ENCODE measurements around the gene XXYLT1.
A peak's percentile ranks its signal among the peaks of the same experiment; 100 is the strongest.

Gene XXYLT1

DNA sequence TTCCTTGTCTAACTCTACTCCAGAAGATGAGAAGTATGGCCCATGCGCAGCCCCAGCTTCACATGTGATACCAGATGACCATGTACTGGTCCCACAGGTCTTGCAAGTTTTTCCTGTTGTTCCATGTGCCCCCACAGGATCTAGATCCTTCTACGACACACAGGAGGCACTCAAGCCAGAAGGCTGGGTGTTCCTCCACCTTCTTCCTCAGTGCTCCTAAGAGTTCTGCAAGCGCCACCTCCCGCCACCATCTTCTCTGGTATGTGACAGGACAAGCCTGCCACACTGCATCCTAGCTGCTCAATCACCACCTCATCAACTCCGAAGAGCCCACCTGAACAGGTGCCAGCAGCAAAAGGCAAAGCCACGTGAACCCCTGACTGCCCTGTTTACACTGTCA lies 43.1 kb downstream of the XXYLT1 start:
- H3K4me3 ChIP-seq (ENCODE audit: control insufficient read depth, low read depth, low read length) = no peak overlapping the region
- no peak for TF ChIP-seq CTCF (conservative IDR thresholded peaks at IDR 0.05; ENCODE audit: control insufficient read depth, insufficient read depth, low read depth, low read length)
- no peak for DNase-seq (ENCODE audit: low read depth)

DNA sequence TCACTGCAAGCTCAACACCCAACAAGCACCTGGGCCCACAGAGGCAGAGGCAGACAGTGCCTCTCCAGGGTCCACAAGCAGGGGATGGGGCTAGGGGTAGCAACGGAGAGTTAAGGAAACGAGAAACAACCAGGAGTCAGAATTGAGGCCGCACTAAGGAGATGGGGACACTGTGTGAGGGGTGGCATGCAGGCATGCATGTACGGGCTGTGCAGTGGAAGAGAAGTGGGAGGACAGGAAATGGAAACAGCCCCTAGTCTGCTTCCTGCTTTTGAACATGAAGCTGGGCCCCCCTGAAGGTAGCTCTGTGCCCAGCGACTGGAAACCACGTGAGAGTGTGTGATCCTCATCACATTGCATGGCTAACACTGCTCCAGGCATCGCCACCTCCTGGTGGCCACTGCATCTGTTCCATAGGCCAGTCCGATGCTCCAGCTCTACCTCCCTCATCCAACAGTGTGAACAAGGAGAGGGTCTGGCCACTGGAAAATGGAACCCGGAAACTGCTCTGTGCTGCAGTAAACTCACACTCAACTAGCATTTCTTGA lies 44.0 kb downstream of the XXYLT1 start:
- TF ChIP-seq CTCF (conservative IDR thresholded peaks at IDR 0.05; ENCODE audit: control insufficient read depth, insufficient read depth, low read depth, low read length) = peak; percentile 39
- DNase-seq (ENCODE audit: low read depth) = no peak
- no peak overlapping the region for H3K4me3 ChIP-seq (ENCODE audit: control insufficient read depth, low read depth, low read length)

- no peak for DNase-seq (ENCODE audit: low read depth)
- H3K4me3 ChIP-seq (ENCODE audit: control insufficient read depth, low read depth, low read length) = no peak overlapping the region
- TF ChIP-seq CTCF (conservative IDR thresholded peaks at IDR 0.05; ENCODE audit: control insufficient read depth, insufficient read depth, low read depth, low read length) = no peak
Measured at GRCh38 chr3:195226445-195226844, 44.5 kb downstream of the XXYLT1 start.

DNA sequence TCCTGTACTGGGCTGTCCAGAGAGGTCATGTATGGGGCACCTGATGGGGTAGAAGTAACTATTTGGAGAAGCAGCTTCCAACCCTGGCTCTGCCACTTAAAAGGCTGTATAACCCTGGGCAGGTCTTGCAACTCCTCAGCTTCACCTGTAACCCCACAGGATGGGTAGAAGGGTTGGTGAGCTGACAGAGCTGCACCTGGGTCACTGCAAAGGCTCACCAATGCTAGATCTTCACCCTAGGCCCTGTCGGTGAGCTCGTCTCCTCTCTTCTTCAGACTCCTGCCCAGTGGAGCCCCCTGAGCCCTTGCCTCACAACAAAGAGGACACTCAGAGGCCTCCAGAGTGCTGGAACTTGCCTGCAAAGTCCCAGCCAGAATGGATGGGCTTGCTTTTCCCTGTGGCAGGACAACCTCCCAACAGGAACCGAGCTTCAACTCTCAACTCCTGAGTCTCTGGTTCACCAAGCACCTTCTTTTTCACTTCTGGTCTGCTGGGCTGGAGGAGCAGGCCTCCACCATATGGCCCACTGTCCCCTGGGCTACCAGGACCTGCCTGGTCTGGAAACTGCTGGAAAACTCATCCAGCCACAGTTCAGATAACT lies 45.9 kb downstream of the XXYLT1 start:
- TF ChIP-seq CTCF (conservative IDR thresholded peaks at IDR 0.05; ENCODE audit: control insufficient read depth, insufficient read depth, low read depth, low read length) = no peak
- no peak overlapping the region for H3K4me3 ChIP-seq (ENCODE audit: control insufficient read depth, low read depth, low read length)
- DNase-seq (ENCODE audit: low read depth) = no peak

DNA sequence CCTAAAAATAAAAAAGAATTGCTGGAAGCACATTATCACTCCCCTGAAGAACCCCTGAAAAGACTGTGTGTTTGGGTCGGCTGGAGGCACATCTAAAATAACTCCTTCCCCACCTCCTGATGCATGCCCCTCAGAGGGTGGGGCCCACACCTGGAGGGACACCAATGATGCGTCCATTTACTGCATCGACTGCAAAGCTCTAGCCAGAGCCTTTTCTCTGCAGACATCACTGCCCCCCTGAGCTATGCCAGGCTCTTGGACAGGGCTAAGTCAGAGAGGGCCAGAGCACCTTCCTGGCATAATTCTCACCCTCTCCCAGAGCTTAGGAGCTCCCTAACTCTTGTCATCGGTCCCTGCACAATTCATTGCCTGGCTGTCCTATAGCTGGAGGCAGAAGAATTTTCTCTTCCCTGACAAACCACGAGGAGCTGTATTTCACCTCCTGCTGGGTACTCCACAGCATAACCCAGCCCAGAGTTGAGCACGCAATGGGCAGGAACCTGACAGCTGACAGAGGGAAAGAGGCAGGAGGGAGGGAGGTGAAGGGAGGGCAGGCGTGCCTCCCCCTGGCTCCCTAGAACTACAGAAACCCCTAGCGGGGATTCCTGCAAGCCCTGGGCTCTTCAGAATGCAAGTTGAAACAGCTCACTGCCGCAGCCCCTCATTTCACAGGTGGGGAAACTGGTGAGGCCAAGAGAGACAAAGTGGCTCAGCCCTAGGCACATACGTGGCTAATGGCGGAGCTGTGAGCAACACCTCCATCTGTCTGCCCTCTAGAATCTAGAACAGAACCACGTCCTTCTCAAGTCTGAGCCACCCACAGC lies 46.6 kb downstream of the XXYLT1 start:
- DNase-seq (ENCODE audit: low read depth) = no peak
- no peak overlapping the region for H3K4me3 ChIP-seq (ENCODE audit: control insufficient read depth, low read depth, low read length)
- TF ChIP-seq CTCF (conservative IDR thresholded peaks at IDR 0.05; ENCODE audit: control insufficient read depth, insufficient read depth, low read depth, low read length) = no peak

DNA sequence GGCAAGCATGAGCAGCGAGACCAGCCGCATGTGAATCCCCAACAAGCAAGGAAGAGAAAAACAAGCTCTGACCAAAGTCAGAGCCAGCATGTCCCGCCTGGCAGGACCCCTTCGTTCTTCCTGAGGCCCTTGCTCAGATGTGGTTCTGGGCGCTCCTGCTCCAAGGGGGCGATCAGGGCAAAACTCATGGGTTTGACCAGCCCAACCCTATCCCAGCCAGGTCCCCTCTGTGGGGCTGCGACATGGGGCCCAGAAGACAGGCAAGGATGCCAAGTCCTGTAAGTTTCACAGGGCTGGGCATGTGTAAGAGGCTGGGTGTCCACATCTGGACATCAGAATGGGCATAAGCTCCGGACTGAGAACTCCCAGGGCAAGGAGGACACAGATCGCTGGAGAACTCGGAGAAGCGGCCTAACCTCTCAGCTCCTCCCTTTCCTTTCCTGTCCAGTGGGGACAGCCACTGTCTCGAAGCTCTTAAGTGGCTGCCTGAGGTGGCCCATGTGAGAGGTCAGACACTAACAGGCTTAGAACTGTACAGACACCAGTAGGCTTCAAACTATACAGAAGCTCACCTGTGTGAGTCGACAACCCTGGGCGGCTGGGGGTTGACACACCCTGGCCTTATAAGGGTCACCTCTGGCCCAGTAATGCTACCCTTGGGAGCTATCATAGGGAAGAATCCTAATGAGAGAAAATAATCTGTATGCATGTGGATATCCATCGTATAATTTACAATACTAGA lies 48.9 kb downstream of the XXYLT1 start:
- DNase-seq (ENCODE audit: low read depth) = no peak
- no peak overlapping the region for H3K4me3 ChIP-seq (ENCODE audit: control insufficient read depth, low read depth, low read length)
- TF ChIP-seq CTCF (conservative IDR thresholded peaks at IDR 0.05; ENCODE audit: control insufficient read depth, insufficient read depth, low read depth, low read length) = no peak

Data from fibroblast of mammary gland (primary cell).